ENCODE measurements around the gene FAU. TPM values are rescaled to one million over a fixed set of nuclear protein-coding genes. Genes with fewer than 3 reads are reported as not detected.

Gene FAU
- polyA plus RNA-seq, 1 of the 3 experiments (the other 2 are of a cell fraction) = 1,210 TPM

DNA sequence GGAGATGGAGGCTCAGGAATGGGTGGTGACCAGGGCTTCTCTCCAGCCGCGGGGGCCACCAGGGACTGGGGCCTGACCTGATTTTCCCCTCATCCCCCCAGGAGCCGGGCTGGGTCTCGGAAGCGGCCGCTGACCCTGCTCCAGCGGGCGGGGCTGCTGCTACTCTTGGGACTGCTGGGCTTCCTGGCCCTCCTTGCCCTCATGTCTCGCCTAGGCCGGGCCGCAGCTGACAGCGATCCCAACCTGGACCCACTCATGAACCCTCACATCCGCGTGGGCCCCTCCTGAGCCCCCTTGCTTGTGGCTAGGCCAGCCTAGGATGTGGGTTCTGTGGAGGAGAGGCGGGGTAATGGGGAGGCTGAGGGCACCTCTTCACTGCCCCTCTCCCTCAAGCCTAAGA, 34.1 kb downstream of the FAU start:
- Histone ChIP-seq H3K4me1 (ENCODE audit: control insufficient read depth in 1 of 2, insufficient read depth in 2 of 2, low read depth in 1 of 2, low read length in 1 of 2) (peaks cover 8 to 17% of the 10 kb centered on the region in 2 experiments), H3K27ac (ENCODE audit: low read depth in 2 of 2, low read length in 1 of 2) (no peak overlapping the region), H3K9me2 (no peaks in the 10 kb centered on the region), H2AFZ (ENCODE audit: low read depth) (no peak overlapping the region), H3K4me3 (ENCODE audit: low read depth in 2 of 2, low read length in 1 of 2) (no peak overlapping the region), H4K20me1 (ENCODE audit: insufficient read depth) (no peaks in the 10 kb centered on the region), H3K79me2 (ENCODE audit: insufficient read depth) (peaks cover 28% of the 10 kb centered on the region), H3F3A (replicated peaks; ENCODE audit: insufficient read depth) (peaks cover 8% of the 10 kb centered on the region), H3K36me3 (replicated peaks in 1 of 2; ENCODE audit: control insufficient read depth in 1 of 2, insufficient read depth in 2 of 2, low read length in 1 of 2) (peaks cover 8 to 39% of the 10 kb centered on the region in 2 experiments), H3K9ac (no peak overlapping the region), H3K27me3 (ENCODE audit: insufficient read depth) (no peaks in the 10 kb centered on the region), H3K9me3 (no peaks in the 10 kb centered on the region), H3K4me2 (no peak overlapping the region)
- ChIA-PET CTCF (interaction anchor here (1.6 kb wide), 1 partner anchor 74 kb away, joined by 5 read pairs; the partner anchor contains the start of gene ARL2), POLR2A (no interaction called here)
- no peak for DNase-seq
- 96% methylated on average over 4 of the region's 15 CpGs for WGBS (ENCODE audit: low lambda C conversion rate)
- TF ChIP-seq GABPA (IDR thresholded peaks at IDR 0.05; ENCODE audit: low read depth) (no peak), EZH2phosphoT487 (IDR thresholded peaks at IDR 0.05; ENCODE audit: borderline replicate concordance, low read depth) (no peak), TEAD4 (IDR thresholded peaks at IDR 0.05; ENCODE audit: borderline replicate concordance, insufficient read depth) (no peak)

DNA sequence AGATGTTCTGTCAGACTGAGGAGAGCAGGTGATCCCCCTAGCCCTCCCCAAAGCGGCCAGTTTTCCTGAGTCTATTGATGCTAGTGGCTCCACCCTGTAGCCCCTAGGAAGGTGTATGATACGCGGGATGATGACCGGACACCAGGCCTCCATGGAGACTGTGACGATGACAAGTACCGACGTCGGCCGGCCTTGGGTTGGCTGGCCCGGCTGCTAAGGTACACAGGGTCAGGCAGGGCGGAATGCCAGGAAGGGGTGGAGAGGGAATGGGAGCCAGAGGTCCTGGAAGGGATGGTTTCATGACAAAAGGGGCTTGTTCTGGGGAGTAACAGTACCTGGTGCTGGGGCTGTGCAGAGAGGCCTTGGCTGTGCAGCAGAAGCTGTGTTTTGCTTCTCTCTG, 34.7 kb downstream of the FAU start:
- Histone ChIP-seq H3K79me2 (ENCODE audit: insufficient read depth) (peaks cover 34% of the 10 kb centered on the region), H3K4me1 (ENCODE audit: control insufficient read depth in 1 of 2, insufficient read depth in 2 of 2, low read depth in 1 of 2, low read length in 1 of 2) (peaks cover 8 to 20% of the 10 kb centered on the region in 2 experiments), H3K4me3 (ENCODE audit: low read depth in 2 of 2, low read length in 1 of 2) (no peak overlapping the region), H3K36me3 (replicated peaks in 1 of 2; ENCODE audit: control insufficient read depth in 1 of 2, insufficient read depth in 2 of 2, low read length in 1 of 2) (peaks cover 8 to 39% of the 10 kb centered on the region in 2 experiments), H3K4me2 (no peak overlapping the region), H3K27me3 (ENCODE audit: insufficient read depth) (no peaks in the 10 kb centered on the region), H3K9ac (no peak overlapping the region), H4K20me1 (ENCODE audit: insufficient read depth) (no peaks in the 10 kb centered on the region), H3K9me3 (no peaks in the 10 kb centered on the region), H3K27ac (ENCODE audit: low read depth in 2 of 2, low read length in 1 of 2) (no peak overlapping the region), H2AFZ (ENCODE audit: low read depth) (no peak overlapping the region), H3F3A (replicated peaks; ENCODE audit: insufficient read depth) (peaks cover 7% of the 10 kb centered on the region), H3K9me2 (no peaks in the 10 kb centered on the region)
- ChIA-PET CTCF (interaction anchor here (0.9 to 1.6 kb wide), 2 partner anchors 11 to 73 kb away, joined by 3 to 5 read pairs; partner anchors contain the start of gene ARL2), POLR2A (no interaction called here)
- WGBS (ENCODE audit: low lambda C conversion rate) = 99% methylated on average over 11 of the region's 11 CpGs
- TF ChIP-seq NFIC (IDR thresholded peaks at IDR 0.05; ENCODE audit: borderline replicate concordance) (no peak), TCF12 (IDR thresholded peaks at IDR 0.05) (no peak)
- TF ChIP-seq, protein P1, sequence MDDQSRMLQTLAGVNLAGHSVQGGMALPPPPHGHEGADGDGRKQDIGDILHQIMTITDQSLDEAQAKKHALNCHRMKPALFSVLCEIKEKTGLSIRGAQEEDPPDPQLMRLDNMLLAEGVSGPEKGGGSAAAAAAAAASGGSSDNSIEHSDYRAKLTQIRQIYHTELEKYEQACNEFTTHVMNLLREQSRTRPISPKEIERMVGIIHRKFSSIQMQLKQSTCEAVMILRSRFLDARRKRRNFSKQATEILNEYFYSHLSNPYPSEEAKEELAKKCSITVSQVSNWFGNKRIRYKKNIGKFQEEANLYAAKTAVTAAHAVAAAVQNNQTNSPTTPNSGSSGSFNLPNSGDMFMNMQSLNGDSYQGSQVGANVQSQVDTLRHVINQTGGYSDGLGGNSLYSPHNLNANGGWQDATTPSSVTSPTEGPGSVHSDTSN (IDR thresholded peaks at IDR 0.05) = no peak
- no peak for DNase-seq

DNA sequence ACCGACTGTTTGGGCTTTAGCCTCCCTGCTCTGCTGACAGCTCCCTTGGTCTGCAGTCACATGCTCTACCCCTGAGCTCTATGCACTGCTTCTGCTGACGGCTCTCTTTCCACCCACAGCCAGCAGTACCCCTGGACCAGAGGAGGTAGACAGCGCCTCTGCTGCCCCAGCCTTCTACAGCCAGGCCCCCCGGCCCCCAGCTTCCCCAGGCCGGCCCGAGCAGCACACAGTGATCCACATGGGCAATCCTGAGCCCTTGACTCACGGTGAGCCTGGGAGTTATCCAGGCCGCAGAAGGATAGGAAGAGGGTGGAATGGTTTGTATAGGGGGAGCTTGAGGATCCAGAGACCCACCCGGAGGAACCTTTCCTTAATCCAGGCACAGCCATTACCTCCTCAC, 35.1 kb downstream of the FAU start:
- Histone ChIP-seq H3K27ac (ENCODE audit: low read depth in 2 of 2, low read length in 1 of 2) (no peak overlapping the region), H2AFZ (ENCODE audit: low read depth) (no peak overlapping the region), H3K4me3 (ENCODE audit: low read depth in 2 of 2, low read length in 1 of 2) (no peak overlapping the region), H4K20me1 (ENCODE audit: insufficient read depth) (no peaks in the 10 kb centered on the region), H3K9me2 (no peaks in the 10 kb centered on the region), H3K36me3 (replicated peaks in 1 of 2; ENCODE audit: control insufficient read depth in 1 of 2, insufficient read depth in 2 of 2, low read length in 1 of 2) (peaks cover 8 to 39% of the 10 kb centered on the region in 2 experiments), H3F3A (replicated peaks; ENCODE audit: insufficient read depth) (peaks cover 3% of the 10 kb centered on the region), H3K4me2 (no peak overlapping the region), H3K4me1 (ENCODE audit: control insufficient read depth in 1 of 2, insufficient read depth in 2 of 2, low read depth in 1 of 2, low read length in 1 of 2) (peaks cover 8 to 20% of the 10 kb centered on the region in 2 experiments), H3K27me3 (ENCODE audit: insufficient read depth) (no peaks in the 10 kb centered on the region), H3K9ac (no peak overlapping the region), H3K9me3 (no peaks in the 10 kb centered on the region), H3K79me2 (ENCODE audit: insufficient read depth) (peaks cover 38% of the 10 kb centered on the region)
- CTCF ChIA-PET = interaction anchor here (0.9 kb wide), 1 partner anchor 11 kb away, joined by 3 read pairs; no protein-coding TSS in a partner anchor
- no peak for DNase-seq
- WGBS (ENCODE audit: low lambda C conversion rate) = 93% methylated on average over 3 of the region's 9 CpGs
- TF ChIP-seq YY1 (IDR thresholded peaks at IDR 0.05; ENCODE audit: low read depth) (no peak), FOXJ3 (CRISPR knock-in tag; IDR thresholded peaks at IDR 0.05) (no peak), NRF1 (IDR thresholded peaks at IDR 0.05; ENCODE audit: low read depth, low read length) (no peak), GATA2 (CRISPR knock-in tag; IDR thresholded peaks at IDR 0.05) (no peak), EZH2phosphoT487 (IDR thresholded peaks at IDR 0.05; ENCODE audit: borderline replicate concordance, low read depth) (no peak), RFX5 (IDR thresholded peaks at IDR 0.05; ENCODE audit: low read length) (no peak), TCF12 (IDR thresholded peaks at IDR 0.05) (no peak), POLR2AphosphoS5 (IDR thresholded peaks at IDR 0.05; ENCODE audit: low read depth, low read length) (no peak), TEAD4 (IDR thresholded peaks at IDR 0.05; ENCODE audit: borderline replicate concordance, insufficient read depth) (no peak), ELF1 (IDR thresholded peaks at IDR 0.05) (no peak)
- TF ChIP-seq, protein P1 (IDR thresholded peaks at IDR 0.05) = no peak
- TF ChIP-seq, protein P2, sequence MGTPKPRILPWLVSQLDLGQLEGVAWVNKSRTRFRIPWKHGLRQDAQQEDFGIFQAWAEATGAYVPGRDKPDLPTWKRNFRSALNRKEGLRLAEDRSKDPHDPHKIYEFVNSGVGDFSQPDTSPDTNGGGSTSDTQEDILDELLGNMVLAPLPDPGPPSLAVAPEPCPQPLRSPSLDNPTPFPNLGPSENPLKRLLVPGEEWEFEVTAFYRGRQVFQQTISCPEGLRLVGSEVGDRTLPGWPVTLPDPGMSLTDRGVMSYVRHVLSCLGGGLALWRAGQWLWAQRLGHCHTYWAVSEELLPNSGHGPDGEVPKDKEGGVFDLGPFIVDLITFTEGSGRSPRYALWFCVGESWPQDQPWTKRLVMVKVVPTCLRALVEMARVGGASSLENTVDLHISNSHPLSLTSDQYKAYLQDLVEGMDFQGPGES (IDR thresholded peaks at IDR 0.05; ENCODE audit: low read depth, low read length) = no peak
- TF ChIP-seq, protein P3, sequence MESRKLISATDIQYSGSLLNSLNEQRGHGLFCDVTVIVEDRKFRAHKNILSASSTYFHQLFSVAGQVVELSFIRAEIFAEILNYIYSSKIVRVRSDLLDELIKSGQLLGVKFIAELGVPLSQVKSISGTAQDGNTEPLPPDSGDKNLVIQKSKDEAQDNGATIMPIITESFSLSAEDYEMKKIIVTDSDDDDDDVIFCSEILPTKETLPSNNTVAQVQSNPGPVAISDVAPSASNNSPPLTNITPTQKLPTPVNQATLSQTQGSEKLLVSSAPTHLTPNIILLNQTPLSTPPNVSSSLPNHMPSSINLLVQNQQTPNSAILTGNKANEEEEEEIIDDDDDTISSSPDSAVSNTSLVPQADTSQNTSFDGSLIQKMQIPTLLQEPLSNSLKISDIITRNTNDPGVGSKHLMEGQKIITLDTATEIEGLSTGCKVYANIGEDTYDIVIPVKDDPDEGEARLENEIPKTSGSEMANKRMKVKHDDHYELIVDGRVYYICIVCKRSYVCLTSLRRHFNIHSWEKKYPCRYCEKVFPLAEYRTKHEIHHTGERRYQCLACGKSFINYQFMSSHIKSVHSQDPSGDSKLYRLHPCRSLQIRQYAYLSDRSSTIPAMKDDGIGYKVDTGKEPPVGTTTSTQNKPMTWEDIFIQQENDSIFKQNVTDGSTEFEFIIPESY (IDR thresholded peaks at IDR 0.05; ENCODE audit: borderline replicate concordance, low read depth) = no peak
- POLR2A ChIA-PET = interaction anchor here (1.6 kb wide), 1 partner anchor 48 kb away, joined by 4 read pairs; the partner anchor contains the start of gene SYVN1

Data from SK-N-SH (cell line).